Nephron progenitor cell (in vitro differentiated cells): ENCODE data around the gene MCHR1.

ENCODE experiments used
- DNase-seq: peaks from one replicate; pipeline ENCODE4 v3.0.0; 2021
- H3K27ac Mint-ChIP-seq: 2 replicates; pipeline ENCODE4 v1.8.0; 2021; ENCODE audit warnings: mild to moderate bottlenecking, moderate library complexity, mixed read lengths
- H3K27me3 Mint-ChIP-seq: 2 replicates; pipeline ENCODE4 v1.8.0; 2021; ENCODE audit warnings: mild to moderate bottlenecking, low read depth, mixed read lengths; ENCODE audit not compliant: poor library complexity
- H3K36me3 Mint-ChIP-seq: 2 replicates; pipeline ENCODE4 v1.8.0; 2021; ENCODE audit warnings: low read depth, mixed read lengths
- H3K4me1 Mint-ChIP-seq: 2 replicates; pipeline ENCODE4 v1.8.0; 2021; ENCODE audit warnings: mixed read lengths
- H3K4me3 Mint-ChIP-seq: 2 replicates; pipeline ENCODE4 v1.8.0; 2021; ENCODE audit warnings: mild to moderate bottlenecking, moderate library complexity, mixed read lengths
- H3K9me3 Mint-ChIP-seq: 2 replicates; pipeline ENCODE4 v1.8.0; 2021; ENCODE audit warnings: mild to moderate bottlenecking, moderate library complexity, mixed read lengths
- CTCF ChIP-seq: fragments of 200-600 bp; sonication (generic); IDR thresholded peaks from 2 replicates; pipeline ENCODE4 v1.5.0; 2021; ENCODE audit warnings: antibody characterized with exemption

The MCHR1 gene

GRCh38 chr22:40690370-40690769 is 11.1 kb downstream of the MCHR1 start:
- no peak overlapping the region for H3K4me3 Mint-ChIP-seq
- no peaks in the 10 kb centered on the region for H3K36me3 Mint-ChIP-seq
- H3K27ac Mint-ChIP-seq, result no peak overlapping the region
- DNase-seq, result no peak
- H3K9me3 Mint-ChIP-seq, result no peaks in the 10 kb centered on the region
- peaks cover 4% of the 10 kb centered on the region for H3K27me3 Mint-ChIP-seq
- TF ChIP-seq CTCF, result no peak
- peaks cover 26% of the 10 kb centered on the region for H3K4me1 Mint-ChIP-seq

- H3K4me3 Mint-ChIP-seq, result no peak overlapping the region
- no peak for TF ChIP-seq CTCF
- H3K4me1 Mint-ChIP-seq, result peaks cover 25% of the 10 kb centered on the region
Measured at GRCh38 chr22:40691532-40691931, 12.2 kb downstream of the MCHR1 start.

GRCh38 chr22:40694411-40694810 is 15.1 kb downstream of the MCHR1 start:
- Mint-ChIP-seq H3K9me3 (no peaks in the 10 kb centered on the region), H3K36me3 (no peaks in the 10 kb centered on the region), H3K4me1 (peaks cover 29% of the 10 kb centered on the region), H3K27ac (no peak overlapping the region), H3K27me3 (peaks cover 15% of the 10 kb centered on the region), H3K4me3 (no peak overlapping the region)
- no peak for TF ChIP-seq CTCF
- no peak for DNase-seq

More at GRCh38 chr22:40691532-40691931, 12.2 kb downstream of the MCHR1 start:
- Mint-ChIP-seq H3K27ac (no peak overlapping the region), H3K9me3 (no peaks in the 10 kb centered on the region), H3K36me3 (no peaks in the 10 kb centered on the region), H3K27me3 (peaks cover 5% of the 10 kb centered on the region)
- DNase-seq, result no peak

- Mint-ChIP-seq H3K4me3 (no peak overlapping the region), H3K36me3 (no peaks in the 10 kb centered on the region), H3K4me1 (peaks cover 23% of the 10 kb centered on the region)
Measured at GRCh38 chr22:40701274-40701673, 22.0 kb downstream of the MCHR1 start.

GRCh38 chr22:40703174-40703573 is 23.9 kb downstream of the MCHR1 start:
- peaks cover 4% of the 10 kb centered on the region for H3K27me3 Mint-ChIP-seq
- H3K4me3 Mint-ChIP-seq, result no peak overlapping the region
- no peak for TF ChIP-seq CTCF

More at GRCh38 chr22:40701274-40701673, 22.0 kb downstream of the MCHR1 start:
- no peak for TF ChIP-seq CTCF
- Mint-ChIP-seq H3K27ac (peak overlapping the region; percentile 0), H3K9me3 (peaks cover 6% of the 10 kb centered on the region), H3K27me3 (peaks cover 12% of the 10 kb centered on the region)
- no peak for DNase-seq

GRCh38 chr22:40703736-40704135 is 24.5 kb downstream of the MCHR1 start:
- no peak for TF ChIP-seq CTCF
- Mint-ChIP-seq H3K27ac (no peak overlapping the region), H3K4me3 (no peak overlapping the region), H3K36me3 (no peaks in the 10 kb centered on the region), H3K9me3 (peaks cover 20% of the 10 kb centered on the region), H3K4me1 (peaks cover 24% of the 10 kb centered on the region), H3K27me3 (peaks cover 3% of the 10 kb centered on the region)
- no peak for DNase-seq

More at GRCh38 chr22:40703174-40703573, 23.9 kb downstream of the MCHR1 start:
- Mint-ChIP-seq H3K4me1 (peaks cover 24% of the 10 kb centered on the region), H3K36me3 (no peaks in the 10 kb centered on the region), H3K27ac (no peak overlapping the region), H3K9me3 (peaks cover 18% of the 10 kb centered on the region)
- no peak for DNase-seq
